Activated CD8-positive, alpha-beta T cell treated with anti-CD3 and anti-CD28 coated beads for 36 hours (primary cell): Measurements from ENCODE around the gene LIX1. TPM values are rescaled to one million over a fixed set of nuclear protein-coding genes. Genes with fewer than 3 reads are reported as not detected.

Experiments
- ATAC-seq: fragments of 200-7000 bp; cut with Tn5 transposase; one replicate; pipeline ENCODE4 v1.10.0; 2021; ENCODE audit warnings: mild to moderate bottlenecking, moderate library complexity
- CTCF ChIA-PET: fragments of 350-600 bp; sonication (Branson Sonifier 250); formaldehyde crosslinking; loops from one replicate; lab custom pipeline; 2021; ENCODE audit warnings: antibody characterized with exemption; lab: Charles Lee
- POLR2A ChIA-PET: fragments of 350-600 bp; sonication (Branson Sonifier 250); formaldehyde crosslinking; loops from one replicate; lab custom pipeline; 2021; ENCODE audit warnings: antibody characterized with exemption; lab: Charles Lee
- DNase-seq: peaks from one replicate; pipeline ENCODE4 v3.0.0-alpha.2; 2020
- H3K27ac Mint-ChIP-seq: one replicate; pipeline ENCODE4 v1.8.0; 2021; ENCODE audit warnings: mild to moderate bottlenecking, mixed read lengths
- H3K27me3 Mint-ChIP-seq: one replicate; pipeline ENCODE4 v1.8.0; 2021; ENCODE audit warnings: mixed read lengths
- H3K36me3 Mint-ChIP-seq: one replicate; pipeline ENCODE4 v1.8.0; 2021; ENCODE audit warnings: low read depth, mixed read lengths
- H3K4me1 Mint-ChIP-seq: one replicate; pipeline ENCODE4 v1.8.0; 2021; ENCODE audit warnings: low read depth, mixed read lengths
- H3K4me3 Mint-ChIP-seq: one replicate; pipeline ENCODE4 v1.8.0; 2021; ENCODE audit warnings: mild to moderate bottlenecking, moderate library complexity, mixed read lengths
- H3K9me3 Mint-ChIP-seq: one replicate; pipeline ENCODE4 v1.8.0; 2021; ENCODE audit warnings: mixed read lengths
- CTCF ChIP-seq: fragments of 200-600 bp; IDR thresholded peaks from one replicate; pipeline ENCODE4 v1.8.0; 2022; ENCODE audit warnings: antibody characterized with exemption, mild to moderate bottlenecking
- intact Hi-C: fragments of 100-400 bp; cut with micrococcal nuclease; formaldehyde crosslinking; loops from one replicate; pipeline ENCODE4 v1.10.0; 2022
- total RNA-seq, 2 experiments: library from RNA; stranded (reverse); gene quantifications; one replicate each; pipeline ENCODE4 v1.2.3, GENCODE V29; 2021

Gene LIX1
- total RNA-seq, 2 experiments from 2014 or later: not detected

GRCh38 chr5:97065475-97065874 is 76.9 kb downstream of the LIX1 start:
- Mint-ChIP-seq H3K9me3 (no peaks in the 10 kb centered on the region), H3K4me3 (no peak overlapping the region), H3K27me3 (no peaks in the 10 kb centered on the region), H3K4me1 (no peaks in the 10 kb centered on the region), H3K36me3 (no peaks in the 10 kb centered on the region), H3K27ac (no peak overlapping the region)
- ChIA-PET POLR2A (no interaction called here), CTCF (no interaction called here)
- intact Hi-C loops: no loop called here
- ATAC-seq (no peak), DNase-seq (no peak)
- no peak for TF ChIP-seq CTCF

- no peak overlapping the region for H3K27ac Mint-ChIP-seq
- no peaks in the 10 kb centered on the region for H3K27me3 Mint-ChIP-seq
- no peaks in the 10 kb centered on the region for H3K36me3 Mint-ChIP-seq
- CTCF ChIA-PET: interaction anchor here (1.0 to 1.4 kb wide), 4 partner anchors 19 to 194 kb away, joined by 3 read pairs; partner anchors contain the start of gene LIX1
- POLR2A ChIA-PET: interaction anchor here (0.6 kb wide), 2 partner anchors 80 to 249 kb away, joined by 3 read pairs; no protein-coding TSS in a partner anchor
- intact Hi-C loops: no loop called here
- DNase-seq (no peak), ATAC-seq (no peak)
- H3K4me1 Mint-ChIP-seq: no peaks in the 10 kb centered on the region
- H3K9me3 Mint-ChIP-seq: no peaks in the 10 kb centered on the region
- no peak for TF ChIP-seq CTCF
- H3K4me3 Mint-ChIP-seq: no peak overlapping the region
Observed at GRCh38 chr5:97063251-97063650, 79.2 kb downstream of the LIX1 start.

GRCh38 chr5:97062046-97062445 is 80.4 kb downstream of the LIX1 start:
- Mint-ChIP-seq H3K36me3 (no peaks in the 10 kb centered on the region), H3K27ac (no peak overlapping the region), H3K9me3 (no peaks in the 10 kb centered on the region), H3K4me1 (no peaks in the 10 kb centered on the region), H3K27me3 (no peaks in the 10 kb centered on the region), H3K4me3 (no peak overlapping the region)
- DNase-seq: no peak
- ChIA-PET POLR2A (no interaction called here), CTCF (interaction anchor here (1.0 kb wide), 1 partner anchor 99 kb away, joined by 3 read pairs; no protein-coding TSS in a partner anchor)
- ATAC-seq: no peak
- no peak for TF ChIP-seq CTCF
- intact Hi-C loops: no loop called here

- TF ChIP-seq CTCF: no peak
- no peak for DNase-seq
- POLR2A ChIA-PET: no interaction called here
- no peaks in the 10 kb centered on the region for H3K9me3 Mint-ChIP-seq
- H3K27me3 Mint-ChIP-seq: peaks cover 3% of the 10 kb centered on the region
- CTCF ChIA-PET: no interaction called here
- H3K36me3 Mint-ChIP-seq: no peaks in the 10 kb centered on the region
- no peak overlapping the region for H3K27ac Mint-ChIP-seq
- intact Hi-C loops: no loop called here
- no peak for ATAC-seq
- no peak overlapping the region for H3K4me3 Mint-ChIP-seq
- H3K4me1 Mint-ChIP-seq: no peaks in the 10 kb centered on the region
Observed at GRCh38 chr5:97056263-97056662, 86.1 kb downstream of the LIX1 start.

GRCh38 chr5:97049175-97049574 is 93.2 kb downstream of the LIX1 start:
- Mint-ChIP-seq H3K4me1 (no peaks in the 10 kb centered on the region), H3K36me3 (no peaks in the 10 kb centered on the region), H3K4me3 (no peak overlapping the region), H3K9me3 (no peaks in the 10 kb centered on the region), H3K27ac (no peak overlapping the region), H3K27me3 (peaks cover 3% of the 10 kb centered on the region)
- no peak for DNase-seq
- intact Hi-C loops: no loop called here
- no peak for ATAC-seq
- ChIA-PET CTCF (interaction anchor here (0.7 to 2.9 kb wide), 3 partner anchors 113 to 235 kb away, joined by 3 to 13 read pairs (median 6); no protein-coding TSS in a partner anchor), POLR2A (interaction anchor here (1.4 kb wide), 1 partner anchor 107 kb away, joined by 3 read pairs; no protein-coding TSS in a partner anchor)
- TF ChIP-seq CTCF: no peak
